Measurements from ENCODE around the gene ACTBL2.
"Not testable (repeated sequence)": the region's sequence is repeated elsewhere in the genome, so short reads cannot be mapped to it uniquely, and the experiment has no call there.

Gene ACTBL2

DNA sequence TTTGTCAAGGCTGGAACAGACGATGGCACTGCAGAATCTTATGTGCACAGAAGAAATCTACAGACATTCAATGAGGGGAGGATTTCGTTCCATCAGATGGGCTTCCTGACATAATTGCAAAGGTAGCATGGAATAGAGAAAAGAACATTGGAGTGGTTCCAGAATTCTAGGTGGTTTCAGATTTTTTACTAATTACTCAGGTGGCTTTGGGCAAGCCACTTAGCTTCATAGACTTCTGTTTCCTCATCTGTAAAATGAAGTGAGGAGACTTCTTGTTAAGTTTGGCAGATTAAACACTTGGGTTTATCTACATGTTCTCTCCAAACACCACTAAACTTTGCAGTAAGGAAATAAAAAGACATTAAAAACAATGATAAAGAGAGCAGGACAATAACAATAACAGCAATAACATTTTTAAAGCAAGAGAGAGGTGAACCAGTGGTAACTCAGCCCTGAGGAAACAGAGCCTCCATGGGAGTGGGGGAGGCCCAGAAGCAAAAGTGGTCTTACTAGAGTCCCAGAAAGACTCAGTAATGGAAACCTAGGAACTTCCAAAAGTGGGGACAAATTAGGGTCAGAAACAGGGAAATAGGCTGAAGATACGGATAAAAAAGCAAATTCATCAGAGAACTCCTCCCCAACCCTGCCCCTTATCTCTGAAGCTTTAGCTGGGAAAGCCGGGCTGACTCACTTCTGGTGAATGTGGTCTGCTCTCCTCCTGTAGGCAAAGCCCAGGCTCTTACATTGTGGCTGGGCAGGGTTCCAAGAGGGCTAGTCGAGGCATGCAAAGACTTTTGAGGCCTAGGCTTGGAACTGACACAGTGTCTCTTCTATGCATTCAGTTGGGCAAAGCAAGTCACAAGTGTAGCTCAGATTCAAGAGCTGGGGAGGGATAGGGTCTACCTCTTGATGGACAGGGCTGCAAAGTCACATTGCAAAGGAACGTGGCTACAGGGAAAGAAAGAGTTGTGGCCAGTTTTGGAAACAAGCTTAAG is 11.8 kb upstream of the ACTBL2 start:
- DNase-seq: no peak

DNA sequence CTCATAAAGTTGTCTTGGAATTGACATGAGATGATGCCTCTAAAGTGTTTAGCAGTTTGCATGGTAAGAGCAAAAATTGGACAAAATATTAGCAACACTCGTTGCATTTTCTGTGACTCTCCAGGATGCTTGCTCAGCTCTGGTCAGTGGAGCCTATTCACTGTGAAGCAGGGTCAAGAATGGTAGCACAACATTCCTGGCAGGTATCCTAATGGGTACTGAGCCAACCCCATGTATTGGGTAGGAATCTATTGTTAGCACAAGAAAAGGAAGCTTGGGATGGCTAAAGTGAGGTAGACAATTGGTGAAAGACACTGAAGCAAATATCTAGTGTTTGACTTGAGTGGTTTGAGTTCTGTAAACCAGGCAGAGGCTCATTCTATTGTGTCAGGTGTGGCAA is 10.4 kb upstream of the ACTBL2 start:
- DNase-seq: no peak

GRCh38 chr5:57492632-57493031 is 10.0 kb upstream of the ACTBL2 start:
- DNase-seq: no peak

- no peak for DNase-seq
Measured at GRCh38 chr5:57491369-57491965, 8.9 kb upstream of the ACTBL2 start.

GRCh38 chr5:57488215-57488955 is 5.8 kb upstream of the ACTBL2 start:
- no peak for DNase-seq

- no peak for DNase-seq
Measured at GRCh38 chr5:57486027-57486602, 3.5 kb upstream of the ACTBL2 start.

DNA sequence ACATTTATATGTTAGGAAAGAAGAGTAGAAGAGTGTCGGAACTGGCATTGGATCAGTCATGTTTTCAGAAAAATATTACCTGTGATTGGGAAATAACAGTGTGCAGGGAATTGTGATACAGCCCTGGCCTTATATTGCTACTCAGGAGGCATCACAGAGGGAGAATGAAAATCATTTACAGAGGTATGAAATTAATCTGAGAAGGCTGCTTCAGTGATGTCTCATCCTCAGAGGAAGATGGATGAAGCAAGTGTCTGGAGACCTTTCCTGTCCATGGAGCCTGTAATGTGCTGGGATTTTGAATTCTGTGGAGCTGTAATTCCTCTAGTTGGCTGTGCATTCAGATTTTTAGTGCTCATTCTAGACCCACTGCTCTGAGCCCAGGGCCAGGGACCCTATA is 3.8 kb downstream of the ACTBL2 start:
- DNase-seq: no peak

DNA sequence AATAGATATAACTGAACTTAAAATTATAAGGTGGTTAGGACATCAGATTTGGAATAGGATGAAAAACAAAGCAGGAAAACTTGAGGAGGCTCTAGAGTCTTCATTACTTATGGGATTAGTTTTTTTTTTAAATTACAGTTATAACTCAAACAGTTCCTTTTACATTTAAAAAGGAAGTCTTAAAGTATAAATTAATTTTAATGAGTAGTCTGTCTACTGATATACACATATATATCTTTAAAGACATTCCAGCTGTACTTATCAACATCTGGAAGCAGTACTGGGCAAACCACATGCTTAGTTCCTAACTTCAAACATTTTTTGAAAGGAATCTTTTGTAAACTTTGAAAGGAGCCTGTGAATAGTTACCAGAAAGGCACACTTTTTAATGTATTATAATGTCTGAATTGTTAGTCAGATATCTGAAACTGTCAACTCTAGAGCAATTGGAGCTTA is 6.0 kb downstream of the ACTBL2 start:
- no peak for DNase-seq

DNA sequence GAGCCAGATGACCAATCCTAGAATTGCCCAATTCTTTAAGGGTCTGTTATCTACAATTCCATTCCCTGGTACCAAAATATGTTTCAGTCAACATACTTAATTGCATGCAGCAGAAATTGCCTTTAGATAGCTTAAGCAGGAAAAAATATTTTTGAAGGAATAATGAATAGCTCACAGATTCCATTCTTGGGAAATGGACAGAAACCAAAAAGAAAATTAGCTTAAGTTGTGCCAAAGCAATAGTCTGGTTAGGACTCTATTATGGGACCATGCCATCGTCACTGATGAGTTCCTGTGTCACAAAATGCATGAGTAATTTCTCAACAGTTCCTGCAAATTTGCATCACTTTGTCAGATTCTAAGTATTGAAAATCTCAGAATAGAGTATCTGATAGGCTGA is 12.3 kb downstream of the ACTBL2 start:
- no peak for DNase-seq

- no peak for DNase-seq
Measured at GRCh38 chr5:57468481-57469163, 14.0 kb downstream of the ACTBL2 start.

DNA sequence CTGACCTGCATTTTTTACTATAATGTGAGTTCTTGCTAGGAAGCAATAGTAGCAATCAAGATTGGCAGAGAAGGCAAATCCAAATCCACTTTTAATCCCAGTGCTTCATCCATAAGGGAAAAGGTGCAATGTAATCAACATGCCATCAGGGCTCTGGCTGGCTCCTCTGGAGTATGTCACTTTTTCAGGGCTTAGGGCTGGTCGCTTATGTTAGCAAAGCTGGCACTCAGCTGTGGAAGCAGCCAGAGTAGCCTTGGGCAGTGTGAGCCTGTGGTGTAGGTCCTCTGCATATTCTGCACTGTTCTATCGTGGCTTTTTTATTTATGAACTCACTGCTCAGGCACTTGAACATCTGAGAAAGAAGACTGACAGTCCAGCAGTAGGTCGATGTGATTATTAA is 16.1 kb downstream of the ACTBL2 start:
- DNase-seq: no peak

GRCh38 chr5:57460056-57460455 is 22.6 kb downstream of the ACTBL2 start:
- not testable (repeated sequence) for DNase-seq

- no peak for DNase-seq
Measured at GRCh38 chr5:57458443-57458842, 24.2 kb downstream of the ACTBL2 start.

DNA sequence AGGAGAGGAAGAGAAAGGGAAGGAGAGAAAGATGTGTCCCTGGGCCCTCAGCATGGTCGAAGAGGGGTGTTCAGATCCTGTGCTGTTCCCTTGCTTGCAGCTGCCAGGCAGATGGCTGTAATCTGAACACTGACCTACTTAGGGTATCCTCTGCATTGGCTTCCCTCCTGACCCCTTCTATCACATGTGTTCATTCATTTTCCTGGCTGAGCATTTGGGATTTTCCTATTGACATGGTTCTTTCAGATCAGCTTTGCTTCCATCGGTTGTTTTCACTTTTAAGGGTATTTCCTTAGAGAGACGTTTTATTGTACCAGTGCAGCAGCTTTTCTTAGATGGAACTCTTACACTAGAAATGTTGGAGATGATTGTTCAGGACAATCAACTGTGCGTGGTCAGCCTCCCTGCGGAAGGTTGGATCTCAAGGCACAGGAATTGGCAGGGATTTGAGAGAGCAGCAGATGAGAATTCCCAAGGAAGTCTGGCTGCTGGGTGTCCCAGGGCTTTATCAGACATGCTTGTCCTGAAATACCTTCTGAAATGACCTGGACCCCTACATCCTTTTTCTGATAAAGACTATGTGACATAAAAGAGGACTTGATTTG is 26.0 kb downstream of the ACTBL2 start:
- DNase-seq: no peak

DNA sequence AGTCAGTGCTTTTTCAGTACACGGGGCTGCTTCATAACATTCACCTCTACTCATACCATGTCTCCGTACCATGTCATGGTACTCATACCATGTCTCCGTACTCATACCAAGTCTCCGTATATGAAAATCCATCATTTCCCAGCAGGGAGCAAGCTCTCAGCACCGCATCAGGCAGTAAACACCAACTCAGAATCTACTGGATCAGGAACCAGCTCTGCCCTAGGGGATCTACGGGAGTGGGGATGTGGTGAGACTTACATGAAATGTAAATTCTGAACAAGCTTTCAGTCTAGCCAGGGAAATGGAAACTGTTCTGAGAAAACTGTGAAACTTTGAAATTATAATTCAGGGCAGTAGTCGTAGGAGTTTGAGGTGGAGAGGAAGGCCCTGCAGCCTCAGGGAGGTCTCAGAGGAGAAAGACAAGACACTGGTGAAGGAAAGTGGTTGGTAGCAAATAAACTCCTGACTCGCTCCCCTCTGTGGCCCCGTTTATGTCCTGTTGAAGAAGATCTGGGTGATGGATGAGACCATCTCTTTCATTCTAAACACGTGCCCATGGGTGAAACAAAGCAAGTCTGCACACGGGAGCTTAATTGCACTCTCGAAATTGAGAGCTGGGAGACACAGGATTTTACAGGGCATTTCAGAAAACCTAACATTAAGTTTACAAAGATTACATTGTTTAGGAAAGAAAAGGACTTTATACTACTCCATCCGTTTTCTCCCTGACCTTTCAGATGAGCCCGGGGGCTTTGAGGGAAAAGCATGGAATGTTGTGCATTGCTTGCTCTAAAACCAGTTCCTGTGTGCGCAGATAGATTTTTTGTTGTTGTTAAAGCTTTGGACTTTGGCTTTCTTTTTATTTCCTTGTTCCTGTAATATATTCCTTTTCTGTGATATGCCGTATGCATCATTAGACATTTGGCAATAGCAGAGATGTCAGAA is 26.8 kb downstream of the ACTBL2 start:
- no peak for DNase-seq

- DNase-seq: no peak
Measured at GRCh38 chr5:57454896-57455295, 27.7 kb downstream of the ACTBL2 start.

DNA sequence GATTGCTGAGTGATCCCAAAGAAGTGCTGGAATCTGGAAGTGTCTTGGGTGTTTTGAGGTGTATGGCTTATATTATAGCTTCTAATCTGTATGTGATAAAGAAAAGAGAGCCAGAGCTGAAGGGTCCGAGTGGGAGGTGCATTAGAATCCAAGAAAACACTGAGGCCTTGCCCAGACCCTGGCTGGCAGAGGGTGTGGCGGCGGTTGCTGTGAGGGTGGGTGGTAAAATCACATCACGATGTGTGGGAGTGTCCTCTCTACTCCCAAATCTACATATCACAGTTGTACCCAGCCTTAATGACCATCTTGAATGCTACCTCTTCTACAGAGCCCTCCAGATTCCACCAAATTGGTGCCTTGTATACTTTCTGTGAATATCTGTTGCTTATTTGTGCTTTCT is 28.9 kb downstream of the ACTBL2 start:
- DNase-seq: no peak

DNA sequence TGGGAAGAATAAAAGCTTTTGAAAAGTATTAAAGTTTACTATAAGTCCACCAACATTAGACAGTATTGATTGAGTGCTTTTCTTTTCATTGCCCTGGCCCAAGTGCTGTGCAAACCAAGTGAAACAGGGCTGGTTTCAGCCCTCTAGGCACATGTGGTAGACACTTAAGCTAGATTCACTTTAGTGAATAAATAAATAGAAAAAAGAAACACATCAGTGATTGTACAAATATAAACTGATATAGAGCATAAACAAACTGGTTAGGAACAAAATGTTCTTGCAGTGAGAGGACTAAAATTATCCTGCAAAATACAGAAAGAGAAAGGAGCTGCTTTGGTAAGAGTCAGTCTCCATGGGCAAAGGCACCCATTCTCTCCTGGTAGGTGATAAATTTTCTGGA is 29.7 kb downstream of the ACTBL2 start:
- DNase-seq: no peak

GRCh38 chr5:57450991-57451876 is 31.4 kb downstream of the ACTBL2 start:
- DNase-seq: no peak

DNA sequence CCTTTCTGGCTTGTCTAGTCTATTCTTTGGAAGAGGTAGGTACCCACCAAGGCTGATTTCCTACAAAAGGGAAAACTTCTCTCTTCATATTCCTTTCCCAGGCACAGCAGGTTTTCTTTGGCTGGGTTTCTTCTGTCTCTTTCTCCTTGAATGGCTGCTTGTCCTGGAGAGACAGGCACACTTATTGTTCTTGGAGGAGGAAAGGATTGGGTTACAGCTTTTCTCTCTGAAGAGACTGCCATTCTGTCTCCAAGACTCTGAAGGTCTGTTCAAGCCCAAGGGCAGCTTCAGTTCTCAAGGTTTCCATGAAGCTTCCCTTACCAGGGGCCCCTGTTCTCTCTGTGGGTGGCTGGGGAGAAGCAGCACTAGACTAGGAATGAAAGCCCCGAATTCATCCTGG is 33.9 kb downstream of the ACTBL2 start:
- DNase-seq: no peak
